Immature natural killer cell (primary cell): ENCODE measurements around the gene LDB2. TPM values are rescaled to one million over a fixed set of nuclear protein-coding genes. Genes with fewer than 3 reads are reported as not detected.

Source experiments
- DNase-seq, 3 donors: peaks; one replicate each; pipeline ENCODE4 v3.0.0; 2022; ENCODE audit warnings: mixed read lengths in 1 of 3
- H3K27ac Mint-ChIP-seq, 6 donors: one replicate each; pipeline ENCODE4 v1.8.0; 2020; ENCODE audit warnings: mixed read lengths in 6 of 6, mild to moderate bottlenecking in 5 of 6, inconsistent platforms in 4 of 6, moderate library complexity in 3 of 6
- H3K27me3 Mint-ChIP-seq, 3 donors: one replicate each; pipeline ENCODE4 v1.8.0; 2020 to 2021; ENCODE audit warnings: low read depth in 3 of 3, mild to moderate bottlenecking in 3 of 3, mixed read lengths in 3 of 3, moderate library complexity in 3 of 3, inconsistent platforms in 1 of 3
- H3K36me3 Mint-ChIP-seq, 3 donors: one replicate each; pipeline ENCODE4 v1.8.0; 2020; ENCODE audit warnings: mixed read lengths in 3 of 3, inconsistent platforms in 2 of 3, mild to moderate bottlenecking in 2 of 3
- H3K4me1 Mint-ChIP-seq, 2 donors: one replicate each; pipeline ENCODE4 v1.8.0; 2020; ENCODE audit warnings: inconsistent platforms in 2 of 2, mild to moderate bottlenecking in 2 of 2, mixed read lengths in 2 of 2, moderate library complexity in 1 of 2
- H3K4me3 Mint-ChIP-seq, 5 donors: one replicate each; pipeline ENCODE4 v1.8.0; 2020; ENCODE audit warnings: mild to moderate bottlenecking in 5 of 5, mixed read lengths in 5 of 5, inconsistent platforms in 3 of 5, moderate library complexity in 3 of 5
- H3K9me3 Mint-ChIP-seq, 6 donors: one replicate each; pipeline ENCODE4 v1.8.0; 2020; ENCODE audit warnings: mild to moderate bottlenecking in 6 of 6, mixed read lengths in 6 of 6, inconsistent platforms in 4 of 6, moderate library complexity in 3 of 6
- polyA plus RNA-seq, 3 donors: library from polyadenylated mRNA; unstranded; fragments of 300-500 nt; fragmentation: Illumina TruSeq; gene quantifications; one replicate each; pipeline ENCODE4 v1.2.3, GENCODE V29; 2021

LDB2 gene
- polyA plus RNA-seq, 3 donors from 2014 or later = 6.9 to 15.8 (median 7.5) TPM

DNA sequence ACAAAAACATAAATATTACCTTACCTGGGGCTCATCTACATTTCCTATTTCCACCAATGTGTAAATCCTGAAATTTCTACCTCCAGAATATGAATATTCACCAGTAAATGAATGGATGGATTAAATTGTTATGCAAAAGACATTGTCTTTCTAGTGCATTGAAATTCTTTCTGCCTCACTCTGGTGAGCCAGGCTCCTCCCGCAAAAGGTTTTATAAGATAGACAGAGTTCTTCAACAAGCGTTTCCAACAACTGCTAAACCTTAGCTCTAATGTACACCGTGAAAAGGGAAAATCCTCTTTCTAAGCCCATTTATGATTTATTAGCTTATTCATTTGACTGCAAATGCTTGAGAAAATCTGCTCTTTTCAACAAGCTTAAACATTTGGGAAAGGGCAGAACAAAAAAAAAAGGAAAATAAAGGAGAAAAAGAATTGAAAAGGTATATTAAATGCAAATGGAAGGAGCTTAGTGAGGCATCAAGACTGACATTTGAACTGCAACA, 72.0 kb downstream of the LDB2 start:
- Mint-ChIP-seq H3K9me3 (no peaks in the 10 kb centered on the region), H3K36me3 (peaks cover 0 to 5% (median 0%) of the 10 kb centered on the region in 3 donors), H3K27ac (no peak overlapping the region), H3K27me3 (no peaks in the 10 kb centered on the region), H3K4me1 (no peaks in the 10 kb centered on the region), H3K4me3 (no peak overlapping the region)
- DNase-seq = no peak

DNA sequence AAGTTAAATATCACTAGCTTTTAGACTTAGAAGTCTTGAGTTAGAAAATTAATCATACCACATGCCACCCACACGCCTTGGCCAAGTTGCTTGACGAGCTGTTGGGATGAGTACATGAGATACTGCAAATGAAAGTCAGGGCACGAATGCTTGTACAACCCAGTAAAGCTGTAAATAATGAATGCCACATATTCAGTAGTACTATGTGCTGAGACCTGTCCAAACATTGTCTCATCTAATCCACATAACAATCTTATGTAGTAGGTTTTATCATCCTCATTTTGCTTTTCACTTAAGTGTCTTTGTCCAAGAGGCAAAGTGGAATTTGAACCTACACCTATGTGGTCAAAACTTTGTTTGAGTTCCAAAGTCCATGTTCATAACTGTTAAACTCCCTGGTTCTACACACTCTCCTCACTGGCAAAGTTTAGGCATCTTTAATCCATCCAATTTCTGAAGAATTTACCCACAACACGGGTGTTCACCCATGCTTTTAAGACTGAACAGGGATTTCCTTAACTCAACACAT, 74.1 kb downstream of the LDB2 start:
- no peaks in the 10 kb centered on the region for H3K9me3 Mint-ChIP-seq
- no peaks in the 10 kb centered on the region for H3K27me3 Mint-ChIP-seq
- H3K27ac Mint-ChIP-seq = no peak overlapping the region
- H3K4me1 Mint-ChIP-seq = no peaks in the 10 kb centered on the region
- no peak for DNase-seq
- H3K36me3 Mint-ChIP-seq = peaks cover 0 to 5% (median 0%) of the 10 kb centered on the region in 3 donors
- H3K4me3 Mint-ChIP-seq = no peak overlapping the region

DNA sequence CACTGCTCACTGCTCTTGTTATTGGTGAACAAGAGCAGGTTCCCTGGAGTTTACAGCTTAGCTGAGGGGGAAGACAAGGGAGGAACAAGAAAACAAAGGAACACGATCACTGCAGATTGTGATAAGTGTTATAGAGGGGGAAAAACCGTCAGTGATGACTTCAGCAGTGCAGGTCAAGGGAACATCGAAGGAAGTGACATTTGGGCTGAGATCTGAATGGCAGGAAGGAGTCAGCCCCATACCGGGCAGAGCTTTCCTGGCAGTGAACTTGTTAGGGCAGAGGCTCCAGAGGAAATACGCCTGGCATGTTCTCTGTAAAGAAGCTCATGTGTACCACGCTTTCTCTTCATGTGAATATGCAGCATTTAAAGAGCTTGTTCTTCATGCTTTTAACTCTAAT, 78.1 kb downstream of the LDB2 start:
- Mint-ChIP-seq H3K9me3 (no peaks in the 10 kb centered on the region), H3K4me1 (no peaks in the 10 kb centered on the region), H3K27ac (no peak overlapping the region)

DNA sequence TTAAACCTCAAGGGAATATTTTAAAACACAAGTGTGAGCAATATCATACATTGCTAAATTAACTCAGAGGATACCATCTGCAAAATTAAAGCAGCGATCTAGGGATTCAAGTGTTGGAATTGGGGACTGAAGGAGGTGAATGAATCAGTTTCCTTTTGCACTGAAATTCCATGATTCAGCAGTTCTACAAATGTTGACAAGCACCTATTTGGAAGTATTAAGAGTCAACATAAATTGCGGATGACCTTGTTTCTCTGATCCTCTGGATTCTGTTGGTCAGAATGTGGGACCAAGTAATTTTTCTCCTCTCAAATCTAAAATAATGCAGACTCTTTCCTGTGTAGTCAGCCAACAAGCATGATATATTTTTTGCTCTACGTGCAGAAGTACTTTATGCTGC, 78.8 kb downstream of the LDB2 start:
- peaks cover 0 to 2% (median 0%) of the 10 kb centered on the region in 3 donors for H3K27me3 Mint-ChIP-seq
- no peak overlapping the region for H3K27ac Mint-ChIP-seq
- H3K4me1 Mint-ChIP-seq = no peaks in the 10 kb centered on the region
- no peak overlapping the region for H3K4me3 Mint-ChIP-seq
- H3K9me3 Mint-ChIP-seq = no peaks in the 10 kb centered on the region
- H3K36me3 Mint-ChIP-seq = peaks cover 0 to 5% (median 3%) of the 10 kb centered on the region in 3 donors
- no peak for DNase-seq

More for the DNA sequence above, 78.1 kb downstream of the LDB2 start:
- no peak for DNase-seq
- H3K36me3 Mint-ChIP-seq = peaks cover 0 to 5% (median 3%) of the 10 kb centered on the region in 3 donors
- no peak overlapping the region for H3K4me3 Mint-ChIP-seq
- peaks cover 0 to 2% (median 0%) of the 10 kb centered on the region in 3 donors for H3K27me3 Mint-ChIP-seq

DNA sequence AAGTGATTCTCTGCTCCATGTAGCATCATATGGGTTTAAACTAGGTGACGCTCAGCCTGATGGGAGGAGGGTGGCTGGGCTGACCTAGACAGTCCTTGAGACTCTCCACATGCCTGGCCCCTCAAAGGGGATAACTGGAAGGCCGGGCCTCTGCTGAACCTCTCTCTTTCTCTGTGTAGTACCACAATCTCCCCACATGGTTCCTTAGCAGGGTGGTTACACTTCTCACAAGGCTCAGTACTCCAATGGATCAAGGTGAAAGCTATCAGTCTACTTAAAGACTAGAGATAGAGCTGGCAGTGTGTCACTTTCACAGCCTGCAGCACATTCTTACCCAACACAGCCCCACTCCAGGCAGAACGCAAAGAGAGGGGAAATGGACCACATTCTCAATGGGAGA, 80.4 kb downstream of the LDB2 start:
- Mint-ChIP-seq H3K27ac (no peak overlapping the region), H3K4me1 (no peaks in the 10 kb centered on the region), H3K9me3 (no peaks in the 10 kb centered on the region), H3K27me3 (peaks cover 0 to 2% (median 0%) of the 10 kb centered on the region in 3 donors), H3K4me3 (no peak overlapping the region), H3K36me3 (peaks cover 0 to 3% (median 0%) of the 10 kb centered on the region in 3 donors)
- DNase-seq = no peak

DNA sequence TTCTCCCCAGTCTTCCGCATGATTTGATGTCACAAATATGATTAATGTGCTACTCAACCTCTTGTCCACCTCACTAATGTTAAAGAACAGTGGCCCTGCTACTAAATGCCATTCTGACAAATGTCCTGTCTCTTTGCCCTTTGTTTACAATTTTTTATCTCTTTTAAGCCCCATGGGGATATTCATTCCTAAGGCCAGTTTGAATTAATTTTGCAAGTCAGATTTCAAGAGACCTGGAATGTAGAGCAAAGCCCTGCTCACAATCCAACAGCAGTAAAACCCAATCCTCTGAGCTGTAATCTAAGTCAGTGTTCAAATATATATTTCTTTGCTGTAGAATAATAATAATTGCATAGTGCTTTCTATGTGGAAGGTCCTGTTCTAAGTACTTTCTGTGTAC, 81.2 kb downstream of the LDB2 start:
- no peaks in the 10 kb centered on the region for H3K9me3 Mint-ChIP-seq
- DNase-seq = no peak
- no peaks in the 10 kb centered on the region for H3K4me1 Mint-ChIP-seq
- H3K36me3 Mint-ChIP-seq = peaks cover 0 to 3% (median 0%) of the 10 kb centered on the region in 3 donors
- H3K27me3 Mint-ChIP-seq = peaks cover 0 to 2% (median 0%) of the 10 kb centered on the region in 3 donors
- H3K27ac Mint-ChIP-seq = no peak overlapping the region
- no peak overlapping the region for H3K4me3 Mint-ChIP-seq

DNA sequence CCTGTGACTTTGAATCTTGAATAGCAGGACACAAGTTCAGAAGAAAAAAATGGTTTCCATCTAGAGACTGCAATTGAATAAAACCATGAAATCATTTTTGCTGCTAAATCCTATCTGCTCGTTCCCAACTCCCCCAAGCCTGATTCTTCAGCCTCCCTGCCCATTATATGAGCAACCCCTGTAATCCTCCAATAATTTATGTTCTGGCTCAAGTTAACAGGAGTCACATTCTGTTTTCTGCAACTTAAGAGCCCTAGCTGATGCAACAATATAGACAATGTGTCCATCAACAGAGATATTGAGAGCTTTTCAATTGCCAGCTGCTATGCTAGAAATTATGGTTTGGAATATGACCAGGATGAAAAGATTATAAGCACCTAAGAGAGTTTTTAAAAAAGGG, 84.1 kb downstream of the LDB2 start:
- no peak for DNase-seq
- Mint-ChIP-seq H3K27ac (no peak overlapping the region), H3K4me1 (no peaks in the 10 kb centered on the region), H3K4me3 (no peak overlapping the region), H3K36me3 (peaks cover 0 to 8% (median 3%) of the 10 kb centered on the region in 3 donors), H3K9me3 (no peaks in the 10 kb centered on the region), H3K27me3 (peaks cover 0 to 5% (median 0%) of the 10 kb centered on the region in 3 donors)

DNA sequence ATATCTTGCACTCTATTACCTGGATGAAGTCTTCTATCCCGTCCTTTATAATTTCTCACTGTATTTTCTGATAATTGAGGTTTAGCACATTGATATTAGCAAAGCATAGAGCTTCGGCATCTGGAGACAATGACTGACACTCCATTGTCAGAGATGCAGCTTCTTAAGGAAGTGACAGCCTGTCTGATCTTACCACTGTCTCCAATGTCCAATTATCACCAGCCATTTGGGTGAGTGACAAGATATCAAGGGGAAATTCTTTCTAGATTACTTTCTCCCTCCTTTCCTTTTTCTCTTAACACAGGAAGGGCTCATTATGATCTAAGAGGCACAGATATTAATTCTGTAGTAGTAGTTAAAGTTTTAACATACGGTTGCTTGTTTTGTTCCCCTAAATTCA, 86.4 kb downstream of the LDB2 start:
- Mint-ChIP-seq H3K27me3 (peaks cover 0 to 3% (median 0%) of the 10 kb centered on the region in 3 donors), H3K4me1 (no peaks in the 10 kb centered on the region), H3K9me3 (peaks cover 0 to 3% (median 0%) of the 10 kb centered on the region in 6 donors), H3K4me3 (no peak overlapping the region), H3K36me3 (peaks cover 0 to 8% (median 3%) of the 10 kb centered on the region in 3 donors), H3K27ac (no peak overlapping the region)
- no peak for DNase-seq

DNA sequence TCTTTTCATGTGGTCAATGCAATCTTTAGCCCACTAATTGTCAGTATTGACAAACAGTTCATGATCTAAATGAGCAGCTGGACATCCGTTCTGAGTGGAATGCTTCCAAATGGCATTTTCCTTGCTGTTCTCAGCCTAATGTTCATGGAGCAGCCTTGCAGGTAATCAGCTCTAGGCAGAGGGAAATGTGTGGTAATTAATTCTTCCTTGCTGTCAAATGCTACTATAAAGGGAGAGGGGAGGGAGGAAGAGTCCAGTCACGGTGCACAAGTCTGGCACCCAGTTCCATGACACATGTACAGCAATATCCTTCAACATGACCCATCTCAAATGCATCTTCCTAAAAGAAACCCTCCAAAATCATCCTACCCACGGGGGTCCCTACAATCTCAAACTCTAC, 88.5 kb downstream of the LDB2 start:
- Mint-ChIP-seq H3K4me1 (no peaks in the 10 kb centered on the region), H3K27ac (no peak overlapping the region), H3K36me3 (peaks cover 0 to 8% (median 0%) of the 10 kb centered on the region in 3 donors), H3K9me3 (peaks cover 0 to 3% (median 0%) of the 10 kb centered on the region in 6 donors), H3K4me3 (no peak overlapping the region), H3K27me3 (peaks cover 0 to 3% (median 0%) of the 10 kb centered on the region in 3 donors)
- no peak for DNase-seq

DNA sequence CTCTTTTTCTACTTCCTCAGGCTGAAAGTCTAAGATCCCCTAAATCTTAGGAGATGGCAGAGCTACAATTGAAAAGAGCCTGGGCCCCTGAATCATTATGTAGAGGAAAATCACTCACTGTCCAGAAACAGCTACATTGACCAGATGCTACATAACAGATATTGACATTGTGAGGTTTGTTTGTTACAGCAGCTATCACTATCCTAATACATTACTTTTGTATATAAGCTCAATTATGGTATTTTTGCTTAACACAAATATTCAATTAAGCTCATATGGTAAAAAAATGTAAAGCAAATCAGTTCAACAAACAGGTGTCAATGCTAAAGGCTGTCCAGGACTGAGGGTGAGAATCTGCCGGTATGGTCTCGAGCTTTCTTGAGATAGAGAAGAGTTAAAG, 89.4 kb downstream of the LDB2 start:
- Mint-ChIP-seq H3K27me3 (peaks cover 0 to 3% (median 0%) of the 10 kb centered on the region in 3 donors), H3K4me1 (no peaks in the 10 kb centered on the region), H3K4me3 (no peak overlapping the region), H3K9me3 (peaks cover 0 to 3% (median 0%) of the 10 kb centered on the region in 6 donors), H3K36me3 (peaks cover 0 to 8% (median 0%) of the 10 kb centered on the region in 3 donors), H3K27ac (no peak overlapping the region)
- DNase-seq = no peak

DNA sequence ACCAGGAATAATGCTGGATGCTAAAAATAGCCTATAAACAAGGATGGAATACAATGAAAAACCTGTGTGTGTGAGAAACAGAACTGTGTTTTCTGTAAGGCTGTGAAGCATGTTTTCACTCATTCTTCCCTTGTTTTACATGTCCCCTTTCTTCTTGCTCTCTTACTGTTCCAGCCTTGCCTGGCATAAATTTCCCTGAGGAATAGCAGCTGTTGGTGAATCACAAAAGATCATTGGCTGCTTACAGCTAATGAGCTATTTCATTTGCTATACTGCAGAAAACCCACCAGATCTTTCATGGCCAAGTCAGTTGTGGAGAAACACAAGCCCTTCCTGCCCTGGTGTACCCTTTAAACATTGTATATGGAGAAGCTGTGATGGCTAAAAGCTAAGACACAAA, 91.1 kb downstream of the LDB2 start:
- peaks cover 0 to 3% (median under 1%) of the 10 kb centered on the region in 3 donors for H3K27me3 Mint-ChIP-seq
- H3K36me3 Mint-ChIP-seq = peaks cover 0 to 8% (median 0%) of the 10 kb centered on the region in 3 donors
- H3K4me1 Mint-ChIP-seq = no peaks in the 10 kb centered on the region
- H3K9me3 Mint-ChIP-seq = peaks cover 0 to 3% (median 0%) of the 10 kb centered on the region in 6 donors
- no peak for DNase-seq
- no peak overlapping the region for H3K27ac Mint-ChIP-seq
- H3K4me3 Mint-ChIP-seq = no peak overlapping the region

DNA sequence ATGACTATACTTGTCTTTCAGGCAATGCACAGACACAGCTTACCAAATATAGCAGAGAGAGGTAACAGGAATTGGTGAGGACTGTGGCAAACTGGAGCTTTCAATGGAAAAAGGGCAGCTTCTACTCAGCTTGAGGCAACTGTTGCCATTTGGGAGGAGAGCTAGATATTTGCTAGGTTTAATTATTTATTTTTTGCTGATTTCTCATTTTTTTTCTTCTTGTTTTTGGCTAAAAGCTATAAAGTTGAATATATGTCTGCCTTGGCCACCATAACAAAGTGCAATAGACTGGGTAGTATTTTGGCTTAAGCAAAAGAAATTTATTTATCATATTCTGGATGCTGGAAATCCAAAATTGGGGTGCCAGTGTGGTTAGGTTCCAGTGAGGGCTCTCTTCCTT, 93.9 kb downstream of the LDB2 start:
- H3K4me3 Mint-ChIP-seq = no peak overlapping the region
- no peak for DNase-seq
- peaks cover 0 to 2% (median 0%) of the 10 kb centered on the region in 3 donors for H3K27me3 Mint-ChIP-seq
- H3K27ac Mint-ChIP-seq = no peak overlapping the region
- H3K9me3 Mint-ChIP-seq = peaks cover 0 to 3% (median 0%) of the 10 kb centered on the region in 6 donors
- peaks cover 0 to 3% (median 0%) of the 10 kb centered on the region in 3 donors for H3K36me3 Mint-ChIP-seq
- no peaks in the 10 kb centered on the region for H3K4me1 Mint-ChIP-seq

DNA sequence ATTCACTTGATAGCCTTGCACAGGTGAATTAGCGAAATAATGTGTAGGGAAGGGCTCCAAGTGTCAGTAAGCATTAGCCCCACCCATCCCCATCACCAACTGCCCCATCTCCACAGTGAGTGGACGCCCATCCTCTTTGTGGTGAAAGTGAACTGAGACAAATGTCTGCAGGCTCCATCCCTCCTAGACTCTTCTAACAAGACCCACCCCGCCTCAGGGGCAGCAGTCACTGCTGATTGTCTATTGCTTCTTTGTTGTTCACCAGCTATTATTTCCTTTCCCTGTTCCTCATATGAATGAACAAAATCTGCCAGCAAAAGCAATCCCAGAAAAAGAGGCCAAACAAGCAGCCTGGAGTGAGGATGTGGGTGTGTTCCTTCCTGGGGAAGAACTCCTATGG, 96.4 kb downstream of the LDB2 start:
- no peak for DNase-seq
- no peaks in the 10 kb centered on the region for H3K4me1 Mint-ChIP-seq
- H3K36me3 Mint-ChIP-seq = no peaks in the 10 kb centered on the region
- peaks cover 0 to 2% (median 2%) of the 10 kb centered on the region in 3 donors for H3K27me3 Mint-ChIP-seq
- H3K4me3 Mint-ChIP-seq = no peak overlapping the region
- no peak overlapping the region for H3K27ac Mint-ChIP-seq
- no peaks in the 10 kb centered on the region for H3K9me3 Mint-ChIP-seq

DNA sequence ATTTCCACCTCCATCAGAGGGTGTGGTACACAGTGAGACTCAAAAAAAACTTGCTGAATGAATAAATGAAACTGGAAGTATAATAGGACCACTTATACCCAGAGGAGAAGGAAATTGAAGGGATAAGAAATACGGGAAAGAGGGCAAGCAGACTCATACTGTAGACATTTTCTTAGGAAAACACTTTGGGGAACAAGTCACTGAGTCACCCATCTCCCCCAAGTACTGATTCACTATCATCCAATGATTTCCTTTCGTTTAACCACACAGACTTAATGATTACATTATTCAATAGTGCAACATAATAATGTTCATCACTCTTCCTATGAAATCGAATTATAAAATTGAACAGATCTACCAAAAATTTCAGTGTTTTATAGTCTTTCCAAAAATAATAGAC, 97.1 kb downstream of the LDB2 start:
- Mint-ChIP-seq H3K27me3 (peaks cover 0 to 2% (median 2%) of the 10 kb centered on the region in 3 donors), H3K36me3 (no peaks in the 10 kb centered on the region), H3K4me3 (no peak overlapping the region), H3K4me1 (no peaks in the 10 kb centered on the region), H3K9me3 (no peaks in the 10 kb centered on the region), H3K27ac (no peak overlapping the region)
- DNase-seq = no peak
